Measurements from ENCODE around the gene CFAP54. TPM values are rescaled to one million over a fixed set of nuclear protein-coding genes. Genes with fewer than 3 reads are reported as not detected.
"Not testable (repeated sequence)": the region's sequence is repeated elsewhere in the genome, so short reads cannot be mapped to it uniquely, and the experiment has no call there.

Gene CFAP54
- polyA plus RNA-seq, 4 donors = 0.10 to 0.31 TPM; not detected in 2

DNA sequence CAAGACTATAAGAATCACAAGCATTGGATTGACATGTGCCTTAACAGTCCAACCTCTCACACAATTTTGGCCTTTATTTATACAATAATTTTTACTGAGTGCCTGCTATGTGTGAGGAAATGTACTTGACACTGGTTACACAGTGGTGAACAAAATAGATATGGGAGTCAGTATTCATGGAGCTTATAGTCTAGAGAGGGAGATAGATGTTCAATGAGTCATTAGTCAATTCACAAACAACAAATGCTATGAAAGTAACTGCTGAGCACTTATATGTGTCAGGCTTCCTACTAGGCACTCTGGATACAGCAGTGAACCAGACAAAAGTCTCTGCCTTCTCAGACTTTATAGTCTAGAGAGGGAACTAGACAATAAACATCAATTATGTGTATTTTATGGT lies 3.7 kb downstream of the CFAP54 start:
- no peak for FAIRE-seq

DNA sequence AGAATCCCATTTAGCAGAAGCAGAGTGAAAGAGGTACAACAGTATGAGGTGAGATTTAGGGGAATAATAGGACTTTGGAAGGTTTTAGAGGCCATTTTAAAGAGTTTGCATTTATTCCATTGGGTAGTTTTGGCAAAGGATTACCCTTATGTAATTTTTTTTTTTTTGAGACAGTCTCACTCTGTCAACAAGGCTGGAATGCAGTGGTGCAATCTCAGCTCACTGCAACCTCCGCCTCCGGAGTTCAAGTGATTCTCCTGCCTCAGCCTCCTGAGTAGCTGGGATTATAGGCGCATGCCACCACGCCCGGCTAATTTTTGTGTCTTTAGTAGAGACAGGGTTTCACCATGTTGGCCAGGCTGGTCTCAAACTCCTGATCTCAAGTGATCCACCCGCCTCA lies 4.8 kb downstream of the CFAP54 start:
- not testable (repeated sequence) for H3K4me1 ChIP-seq (ENCODE audit: control insufficient read depth in 3 of 3, insufficient read depth in 2 of 3, low read depth in 1 of 3, low read length in 2 of 3); H3K4me3 ChIP-seq (ENCODE audit: low read depth in 1 of 3, low read length in 3 of 3); H3K27me3 ChIP-seq (ENCODE audit: control insufficient read depth in 3 of 3, insufficient read depth in 3 of 3, low read length in 3 of 3); H3K9me3 ChIP-seq (ENCODE audit: control insufficient read depth in 2 of 2, insufficient read depth in 1 of 2, low read depth in 1 of 2, low read length in 1 of 2); FAIRE-seq; DNase-seq; H3K27ac ChIP-seq (ENCODE audit: low read depth in 1 of 3, low read length in 2 of 3); H3K36me3 ChIP-seq (ENCODE audit: control insufficient read depth in 3 of 3, insufficient read depth in 2 of 3, low read depth in 1 of 3, low read length in 3 of 3)
- WGBS, 3 donors = 94 to 96% (median 96%) methylated on average over 6 of the region's 6 CpGs

More for the DNA sequence above, 3.7 kb downstream of the CFAP54 start:
- Histone ChIP-seq H3K4me1 (ENCODE audit: control insufficient read depth in 3 of 3, insufficient read depth in 2 of 3, low read depth in 1 of 3, low read length in 2 of 3) (peaks cover 0 to 3% (median 0%) of the 10 kb centered on the region in 3 donors), H3K27me3 (ENCODE audit: control insufficient read depth in 3 of 3, insufficient read depth in 3 of 3, low read length in 3 of 3) (peaks cover 0 to 9% (median 0%) of the 10 kb centered on the region in 3 donors), H3K4me3 (ENCODE audit: low read depth in 1 of 3, low read length in 3 of 3) (no peak overlapping the region), H3K36me3 (ENCODE audit: control insufficient read depth in 3 of 3, insufficient read depth in 2 of 3, low read depth in 1 of 3, low read length in 3 of 3) (no peaks in the 10 kb centered on the region), H3K9me3 (ENCODE audit: control insufficient read depth in 2 of 2, insufficient read depth in 1 of 2, low read depth in 1 of 2, low read length in 1 of 2) (no peaks in the 10 kb centered on the region), H3K27ac (ENCODE audit: low read depth in 1 of 3, low read length in 2 of 3) (no peak overlapping the region)
- no peak for DNase-seq

DNA sequence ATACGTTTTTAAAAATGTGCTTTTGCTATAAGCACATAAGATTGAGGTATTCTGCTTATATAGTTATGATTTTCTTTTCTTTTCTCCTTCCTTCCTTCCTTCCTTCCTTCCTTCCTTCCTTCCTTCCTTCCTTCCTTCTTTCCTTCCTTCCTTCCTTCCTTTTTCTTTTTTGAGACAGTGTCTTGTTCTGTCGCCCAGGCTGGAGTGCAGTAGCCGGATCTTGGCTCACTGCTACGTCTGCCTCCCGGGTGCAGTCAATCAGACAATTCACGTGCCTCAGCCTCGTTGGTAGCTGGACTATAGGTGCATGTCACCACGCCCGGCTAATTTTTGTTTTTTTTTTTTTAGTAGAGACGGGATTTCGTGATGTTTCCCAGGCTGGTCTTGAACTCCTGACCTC lies 5.8 kb downstream of the CFAP54 start:
- Histone ChIP-seq H3K4me3 (ENCODE audit: low read depth in 1 of 3, low read length in 3 of 3) (no peak overlapping the region), H3K4me1 (ENCODE audit: control insufficient read depth in 3 of 3, insufficient read depth in 2 of 3, low read depth in 1 of 3, low read length in 2 of 3) (no peaks in the 10 kb centered on the region), H3K27me3 (ENCODE audit: control insufficient read depth in 3 of 3, insufficient read depth in 3 of 3, low read length in 3 of 3) (peaks cover 0 to 2% (median 0%) of the 10 kb centered on the region in 3 donors), H3K36me3 (ENCODE audit: control insufficient read depth in 3 of 3, insufficient read depth in 2 of 3, low read depth in 1 of 3, low read length in 3 of 3) (no peaks in the 10 kb centered on the region), H3K27ac (ENCODE audit: low read depth in 1 of 3, low read length in 2 of 3) (peak overlapping the region in 1 of 3 donors; percentile 58), H3K9me3 (ENCODE audit: control insufficient read depth in 2 of 2, insufficient read depth in 1 of 2, low read depth in 1 of 2, low read length in 1 of 2) (no peaks in the 10 kb centered on the region)
- WGBS, 3 donors = 24 to 68% (median 38%) methylated on average over 11 of the region's 11 CpGs
- no peak for DNase-seq
- FAIRE-seq = no peak

DNA sequence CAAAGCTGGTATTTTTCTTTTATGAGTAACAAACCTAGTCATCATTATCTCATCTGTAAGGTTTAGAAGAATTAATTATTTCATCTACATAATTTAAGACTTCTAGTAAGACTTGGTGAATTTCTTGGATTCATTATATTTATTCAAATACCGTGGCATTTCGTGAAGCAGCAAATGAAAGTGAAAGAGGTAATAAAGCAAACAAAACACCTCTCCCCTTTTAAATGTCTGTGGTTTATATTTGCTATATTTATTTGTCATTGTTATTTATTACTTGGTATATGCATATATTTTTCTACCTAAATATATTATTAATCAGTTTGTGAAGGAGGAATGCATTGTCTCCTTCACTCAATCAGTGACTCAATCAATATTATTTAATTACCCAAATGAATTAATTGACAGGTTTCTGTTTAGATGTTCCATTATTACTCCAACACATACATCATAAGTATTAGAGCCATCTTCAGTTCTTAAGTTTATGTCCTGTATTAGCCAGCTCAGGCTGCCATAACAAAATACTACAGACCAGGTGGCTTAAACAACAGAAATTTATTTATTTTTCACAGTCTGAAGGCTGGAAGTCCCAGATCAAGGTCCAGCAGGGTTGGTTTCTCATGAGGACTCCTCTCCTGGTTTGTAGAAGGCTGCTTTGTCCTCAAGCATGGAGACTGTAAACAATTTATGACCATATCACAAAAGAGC lies 6.6 kb downstream of the CFAP54 start:
- peak overlapping the region in 1 of 3 donors; percentile 44 for H3K27ac ChIP-seq (ENCODE audit: low read depth in 1 of 3, low read length in 2 of 3)
- FAIRE-seq = no peak
- 7 to 20% (median 8%) methylated on average over 2 of the region's 2 CpGs for WGBS, 3 donors

DNA sequence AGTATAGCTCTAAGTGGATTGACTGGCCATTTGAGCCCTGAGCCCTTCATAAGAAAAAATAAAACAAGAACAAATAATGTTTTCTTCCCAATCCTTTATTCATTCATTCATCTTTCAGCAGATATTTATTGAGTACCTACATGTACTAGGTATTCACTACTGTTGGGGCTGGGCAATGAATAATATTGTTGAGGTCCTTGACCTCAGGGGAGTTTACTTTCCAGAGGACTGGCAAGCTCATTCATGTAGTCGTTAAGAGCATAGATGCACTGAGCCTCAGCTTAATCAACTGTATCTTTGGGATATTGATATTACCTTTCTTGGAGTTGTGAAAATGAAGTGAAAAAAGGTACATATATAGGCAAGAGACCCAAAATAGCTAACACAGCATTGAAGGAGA lies 7.6 kb downstream of the CFAP54 start:
- H3K27ac ChIP-seq (ENCODE audit: low read depth in 1 of 3, low read length in 2 of 3) = no peak overlapping the region
- DNase-seq (no peak), FAIRE-seq (no peak)
- H3K4me3 ChIP-seq (ENCODE audit: low read depth in 1 of 3, low read length in 3 of 3) = no peak overlapping the region
- no peaks in the 10 kb centered on the region for H3K36me3 ChIP-seq (ENCODE audit: control insufficient read depth in 3 of 3, insufficient read depth in 2 of 3, low read depth in 1 of 3, low read length in 3 of 3)
- WGBS, 3 donors = 65 to 82% (median 67%) methylated on average over 1 of the region's 1 CpG
- no peaks in the 10 kb centered on the region for H3K9me3 ChIP-seq (ENCODE audit: control insufficient read depth in 2 of 2, insufficient read depth in 1 of 2, low read depth in 1 of 2, low read length in 1 of 2)
- H3K4me1 ChIP-seq (ENCODE audit: control insufficient read depth in 3 of 3, insufficient read depth in 2 of 3, low read depth in 1 of 3, low read length in 2 of 3) = peaks cover 0 to 9% (median 0%) of the 10 kb centered on the region in 3 donors
- H3K27me3 ChIP-seq (ENCODE audit: control insufficient read depth in 3 of 3, insufficient read depth in 3 of 3, low read length in 3 of 3) = peaks cover 0 to 2% (median 0%) of the 10 kb centered on the region in 3 donors

More for the DNA sequence above, 6.6 kb downstream of the CFAP54 start:
- Histone ChIP-seq H3K9me3 (ENCODE audit: control insufficient read depth in 2 of 2, insufficient read depth in 1 of 2, low read depth in 1 of 2, low read length in 1 of 2) (no peaks in the 10 kb centered on the region), H3K27me3 (ENCODE audit: control insufficient read depth in 3 of 3, insufficient read depth in 3 of 3, low read length in 3 of 3) (peaks cover 0 to 2% (median 0%) of the 10 kb centered on the region in 3 donors), H3K4me1 (ENCODE audit: control insufficient read depth in 3 of 3, insufficient read depth in 2 of 3, low read depth in 1 of 3, low read length in 2 of 3) (peaks cover 0 to 1% (median 0%) of the 10 kb centered on the region in 3 donors), H3K36me3 (ENCODE audit: control insufficient read depth in 3 of 3, insufficient read depth in 2 of 3, low read depth in 1 of 3, low read length in 3 of 3) (no peaks in the 10 kb centered on the region), H3K4me3 (ENCODE audit: low read depth in 1 of 3, low read length in 3 of 3) (no peak overlapping the region)
- DNase-seq = peak in 1 of 2 donors; percentile 15

DNA sequence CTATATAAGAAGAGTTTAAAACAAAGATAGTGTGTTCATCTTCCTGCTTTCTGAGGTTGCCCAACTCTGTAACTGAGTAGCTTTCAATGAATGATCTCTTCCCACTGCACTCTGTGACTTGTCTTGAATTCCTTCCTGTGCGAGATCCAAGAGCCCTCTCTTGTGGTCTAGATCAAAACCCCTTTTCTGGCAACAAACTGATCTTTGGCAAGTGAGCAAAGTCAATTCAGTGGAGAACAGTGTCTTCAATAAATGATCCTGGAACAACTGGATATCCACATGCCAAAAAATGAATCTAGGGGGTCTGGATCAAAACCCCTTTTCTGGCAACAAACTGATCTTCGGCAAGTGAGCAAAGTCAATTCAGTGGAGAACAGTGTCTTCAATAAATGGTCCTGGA lies 8.5 kb downstream of the CFAP54 start:
- H3K4me1 ChIP-seq (ENCODE audit: control insufficient read depth in 3 of 3, insufficient read depth in 2 of 3, low read depth in 1 of 3, low read length in 2 of 3) = peaks cover 0 to 11% (median 0%) of the 10 kb centered on the region in 3 donors
- WGBS, 3 donors = 87 to 95% (median 91%) methylated on average over 2 of the region's 2 CpGs
- H3K27ac ChIP-seq (ENCODE audit: low read depth in 1 of 3, low read length in 2 of 3) = no peak overlapping the region
- FAIRE-seq (no peak), DNase-seq (no peak)
- H3K4me3 ChIP-seq (ENCODE audit: low read depth in 1 of 3, low read length in 3 of 3) = no peak overlapping the region
- peaks cover 0 to 2% (median 0%) of the 10 kb centered on the region in 3 donors for H3K27me3 ChIP-seq (ENCODE audit: control insufficient read depth in 3 of 3, insufficient read depth in 3 of 3, low read length in 3 of 3)
- H3K9me3 ChIP-seq (ENCODE audit: control insufficient read depth in 2 of 2, insufficient read depth in 1 of 2, low read depth in 1 of 2, low read length in 1 of 2) = no peaks in the 10 kb centered on the region
- H3K36me3 ChIP-seq (ENCODE audit: control insufficient read depth in 3 of 3, insufficient read depth in 2 of 3, low read depth in 1 of 3, low read length in 3 of 3) = no peaks in the 10 kb centered on the region

DNA sequence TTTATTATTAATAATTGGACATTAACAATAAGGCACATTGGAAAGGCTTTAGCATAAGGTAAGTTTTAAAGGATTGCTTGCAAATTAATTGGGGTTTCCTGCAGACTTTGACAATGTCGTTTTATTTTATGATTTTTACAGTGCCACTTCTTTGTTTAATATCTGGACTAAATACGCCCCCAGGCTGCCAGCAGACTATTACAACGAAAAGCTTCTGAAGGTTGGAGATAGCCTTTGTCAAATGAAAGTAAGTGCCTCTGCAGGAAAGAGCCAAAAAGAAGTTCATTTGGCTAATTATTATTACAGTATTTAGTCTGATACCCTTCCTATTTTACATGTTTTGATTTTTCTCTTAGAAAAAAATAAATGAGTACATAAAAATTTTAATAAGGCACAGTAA lies 11.3 kb downstream of the CFAP54 start:
- Histone ChIP-seq H3K27ac (ENCODE audit: low read depth in 1 of 3, low read length in 2 of 3) (peak overlapping the region in 1 of 3 donors; percentile 88), H3K4me1 (ENCODE audit: control insufficient read depth in 3 of 3, insufficient read depth in 2 of 3, low read depth in 1 of 3, low read length in 2 of 3) (peaks cover 0 to 11% (median 0%) of the 10 kb centered on the region in 3 donors), H3K27me3 (ENCODE audit: control insufficient read depth in 3 of 3, insufficient read depth in 3 of 3, low read length in 3 of 3) (no peaks in the 10 kb centered on the region), H3K36me3 (ENCODE audit: control insufficient read depth in 3 of 3, insufficient read depth in 2 of 3, low read depth in 1 of 3, low read length in 3 of 3) (no peaks in the 10 kb centered on the region), H3K9me3 (ENCODE audit: control insufficient read depth in 2 of 2, insufficient read depth in 1 of 2, low read depth in 1 of 2, low read length in 1 of 2) (no peaks in the 10 kb centered on the region), H3K4me3 (ENCODE audit: low read depth in 1 of 3, low read length in 3 of 3) (no peak overlapping the region)
- DNase-seq (no peak), FAIRE-seq (no peak)
- 41 to 48% (median 41%) methylated on average over 3 of the region's 3 CpGs for WGBS, 3 donors

DNA sequence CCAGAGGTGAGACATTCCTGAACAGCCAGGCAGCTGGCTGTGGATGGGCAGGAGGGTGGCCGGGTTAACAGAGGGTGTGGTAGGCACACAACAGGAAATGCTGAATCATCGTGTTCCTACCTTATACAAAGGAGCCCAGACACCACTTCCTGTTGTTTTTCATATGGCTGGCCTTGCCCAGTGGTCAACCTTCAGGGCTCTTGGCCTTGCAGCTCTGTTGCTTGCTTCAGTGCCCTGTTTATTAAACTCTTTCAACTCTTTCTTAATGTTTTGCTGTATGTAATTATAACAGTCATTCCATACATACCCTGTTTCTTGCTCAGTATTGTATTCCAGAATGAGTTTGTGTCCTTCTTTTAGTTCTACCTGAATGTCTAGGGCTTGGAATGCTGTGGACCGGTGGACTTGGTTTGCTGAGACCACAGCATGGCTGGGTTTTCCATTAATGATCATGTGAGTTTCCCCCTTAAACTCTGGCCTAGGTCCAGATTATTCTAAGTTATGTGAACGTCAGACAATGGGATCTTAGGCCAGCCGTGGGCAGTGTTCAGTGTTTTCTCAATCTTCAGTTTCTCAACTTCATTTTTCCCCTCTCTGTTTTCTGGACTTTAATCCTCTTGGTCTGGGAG lies 11.9 kb downstream of the CFAP54 start:
- Histone ChIP-seq H3K36me3 (ENCODE audit: control insufficient read depth in 3 of 3, insufficient read depth in 2 of 3, low read depth in 1 of 3, low read length in 3 of 3) (no peaks in the 10 kb centered on the region), H3K4me3 (ENCODE audit: low read depth in 1 of 3, low read length in 3 of 3) (no peak overlapping the region), H3K27ac (ENCODE audit: low read depth in 1 of 3, low read length in 2 of 3) (peak overlapping the region in 2 of 3 donors; percentile 2 to 88), H3K4me1 (ENCODE audit: control insufficient read depth in 3 of 3, insufficient read depth in 2 of 3, low read depth in 1 of 3, low read length in 2 of 3) (peaks cover 0 to 11% (median 0%) of the 10 kb centered on the region in 3 donors), H3K9me3 (ENCODE audit: control insufficient read depth in 2 of 2, insufficient read depth in 1 of 2, low read depth in 1 of 2, low read length in 1 of 2) (no peaks in the 10 kb centered on the region), H3K27me3 (ENCODE audit: control insufficient read depth in 3 of 3, insufficient read depth in 3 of 3, low read length in 3 of 3) (no peaks in the 10 kb centered on the region)
- FAIRE-seq (no peak), DNase-seq (peak in 1 of 2 donors; percentile 61)
- WGBS, 3 donors = 45 to 54% (median 51%) methylated on average over 5 of the region's 5 CpGs

Measured in small intestine (tissue), 7 donors.